Measurements from ENCODE around the gene PKD1L1.
A peak's percentile ranks its signal among the peaks of the same experiment; 100 is the strongest.
"Not testable (repeated sequence)": the region's sequence is repeated elsewhere in the genome, so short reads cannot be mapped to it uniquely, and the experiment has no call there.

PKD1L1 gene

DNA sequence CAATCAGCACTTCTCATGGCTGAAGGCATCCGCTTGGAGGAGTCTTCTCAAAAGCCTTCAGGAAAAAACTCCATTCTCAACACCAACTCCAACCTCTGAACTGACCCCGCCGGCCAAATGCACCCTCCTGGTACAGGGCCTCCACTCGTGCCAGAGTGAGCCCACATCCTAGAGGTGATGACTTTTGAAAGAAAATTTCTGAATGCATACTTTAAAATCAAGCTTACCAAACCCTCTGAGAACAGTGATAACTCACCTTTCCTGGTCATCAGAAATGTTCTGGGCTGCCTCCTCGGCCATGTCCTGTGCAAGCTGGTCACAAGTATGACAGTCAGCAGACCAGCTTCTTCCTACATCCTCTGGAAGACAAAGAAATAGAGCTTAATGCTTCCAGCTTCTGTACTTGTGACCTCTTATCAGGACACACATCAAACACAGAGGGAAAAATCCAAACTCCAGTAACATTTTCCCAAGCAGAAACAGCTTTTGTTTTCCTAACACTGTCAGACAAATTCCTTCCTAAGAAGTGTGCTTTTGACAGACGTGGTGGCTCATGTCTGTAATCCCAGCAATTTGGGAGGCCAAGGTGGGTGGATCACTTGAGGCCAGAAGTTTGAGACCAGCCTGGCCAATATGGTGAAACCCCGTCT lies at the start of gene PKD1L1:
TSS of gene PKD1L1 (minus strand) at position 326 of the 650 bp plus-strand sequence. CDS start at position 300, 26 bp downstream.
- no peaks in the 10 kb centered on the region for H3K36me3 ChIP-seq (ENCODE audit: insufficient read depth, low read length)
- H2AFZ ChIP-seq (ENCODE audit: low read length, unreplicated experiment): no peak within 1 kb of the TSS
- H3K27me3 ChIP-seq (ENCODE audit: insufficient read depth, low read length): no peaks in the 10 kb centered on the region
- no peak within 1 kb of the TSS for H3K27ac ChIP-seq (ENCODE audit: low read depth, low read length)
- no peak within 1 kb of the TSS for H3K4me3 ChIP-seq (ENCODE audit: low read depth, low read length)
- no peaks in the 10 kb centered on the region for H3K79me2 ChIP-seq (ENCODE audit: control insufficient read depth, insufficient read depth, low read length, unreplicated experiment)
- peaks cover 7% of the 10 kb centered on the region for H3K4me1 ChIP-seq (ENCODE audit: control insufficient read depth, insufficient read depth, low read length, unreplicated experiment)

- Histone ChIP-seq H3K4me3 (ENCODE audit: low read depth, low read length) (no peak overlapping the region), H3K27me3 (ENCODE audit: insufficient read depth, low read length) (no peaks in the 10 kb centered on the region), H3K27ac (ENCODE audit: low read depth, low read length) (peak overlapping the region; percentile 6; the same call in 1 of the 2 replicates), H3K36me3 (ENCODE audit: insufficient read depth, low read length) (no peaks in the 10 kb centered on the region), H3K79me2 (ENCODE audit: control insufficient read depth, insufficient read depth, low read length, unreplicated experiment) (no peaks in the 10 kb centered on the region), H3K4me1 (ENCODE audit: control insufficient read depth, insufficient read depth, low read length, unreplicated experiment) (peaks cover 7% of the 10 kb centered on the region), H2AFZ (ENCODE audit: low read length, unreplicated experiment) (peak overlapping the region; percentile 98)
Measured at GRCh38 chr7:47992446-47992845, 44.2 kb upstream of the PKD1L1 start.

- Histone ChIP-seq H3K27ac (ENCODE audit: low read depth, low read length) (peak overlapping the region; percentile 6; the same call in 1 of the 2 replicates), H3K27me3 (ENCODE audit: insufficient read depth, low read length) (no peaks in the 10 kb centered on the region), H2AFZ (ENCODE audit: low read length, unreplicated experiment) (peak overlapping the region; percentile 98), H3K4me3 (ENCODE audit: low read depth, low read length) (peak overlapping the region; percentile 72), H3K4me1 (ENCODE audit: control insufficient read depth, insufficient read depth, low read length, unreplicated experiment) (peaks cover 7% of the 10 kb centered on the region), H3K36me3 (ENCODE audit: insufficient read depth, low read length) (no peaks in the 10 kb centered on the region), H3K79me2 (ENCODE audit: control insufficient read depth, insufficient read depth, low read length, unreplicated experiment) (no peaks in the 10 kb centered on the region)
Measured at GRCh38 chr7:47991741-47992311, 43.6 kb upstream of the PKD1L1 start.

DNA sequence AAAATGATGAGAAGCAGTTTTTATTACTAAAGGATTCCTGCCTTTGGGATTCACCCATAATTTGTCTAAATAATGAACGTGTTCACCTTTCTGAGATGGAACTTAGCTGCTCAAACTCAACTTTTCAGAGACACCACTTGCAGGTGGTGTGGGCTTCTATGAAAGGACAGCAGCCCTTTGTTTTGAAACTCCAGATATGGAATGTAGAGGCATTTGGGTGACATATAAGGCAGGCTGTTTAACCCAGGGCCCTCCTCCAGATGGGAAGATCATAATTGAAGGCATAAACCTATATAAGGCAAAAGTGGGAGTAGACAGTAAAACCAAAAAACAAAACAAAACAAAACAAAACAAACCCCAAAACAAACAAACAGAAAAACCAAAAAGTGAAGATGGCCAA lies 43.0 kb upstream of the PKD1L1 start:
- H3K4me3 ChIP-seq (ENCODE audit: low read depth, low read length): peak overlapping the region; percentile 72; the same call in 1 of the 2 replicates
- peaks cover 7% of the 10 kb centered on the region for H3K4me1 ChIP-seq (ENCODE audit: control insufficient read depth, insufficient read depth, low read length, unreplicated experiment)
- H3K79me2 ChIP-seq (ENCODE audit: control insufficient read depth, insufficient read depth, low read length, unreplicated experiment): no peaks in the 10 kb centered on the region
- no peak overlapping the region for H3K27ac ChIP-seq (ENCODE audit: low read depth, low read length)
- H2AFZ ChIP-seq (ENCODE audit: low read length, unreplicated experiment): peak overlapping the region; percentile 98
- no peaks in the 10 kb centered on the region for H3K27me3 ChIP-seq (ENCODE audit: insufficient read depth, low read length)
- H3K36me3 ChIP-seq (ENCODE audit: insufficient read depth, low read length): no peaks in the 10 kb centered on the region

DNA sequence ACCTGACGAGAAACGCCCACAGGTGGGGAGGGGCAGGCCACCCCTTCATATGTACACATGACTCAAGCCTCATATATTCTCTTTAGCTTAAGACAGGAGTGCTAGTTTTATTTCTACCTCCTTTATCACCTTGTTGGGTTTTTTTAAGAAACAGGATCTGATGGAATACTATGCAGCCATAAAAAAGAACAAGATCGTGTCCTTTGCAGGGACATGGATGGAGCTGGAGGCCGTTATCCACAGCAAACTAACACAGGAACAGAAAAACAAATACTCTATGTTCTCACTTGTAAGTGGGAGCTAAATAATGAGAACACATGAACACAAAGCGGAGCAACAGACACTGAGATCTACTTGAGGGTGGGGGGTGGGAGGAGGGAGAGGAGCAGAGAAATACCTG lies 42.3 kb upstream of the PKD1L1 start:
- no peaks in the 10 kb centered on the region for H3K27me3 ChIP-seq (ENCODE audit: insufficient read depth, low read length)
- peaks cover 7% of the 10 kb centered on the region for H3K4me1 ChIP-seq (ENCODE audit: control insufficient read depth, insufficient read depth, low read length, unreplicated experiment)
- H2AFZ ChIP-seq (ENCODE audit: low read length, unreplicated experiment): no peak overlapping the region
- no peaks in the 10 kb centered on the region for H3K36me3 ChIP-seq (ENCODE audit: insufficient read depth, low read length)
- H3K4me3 ChIP-seq (ENCODE audit: low read depth, low read length): no peak overlapping the region
- H3K79me2 ChIP-seq (ENCODE audit: control insufficient read depth, insufficient read depth, low read length, unreplicated experiment): no peaks in the 10 kb centered on the region
- no peak overlapping the region for H3K27ac ChIP-seq (ENCODE audit: low read depth, low read length)

- not testable (repeated sequence) for H3K4me1 ChIP-seq (ENCODE audit: control insufficient read depth, insufficient read depth, low read length, unreplicated experiment); H3K79me2 ChIP-seq (ENCODE audit: control insufficient read depth, insufficient read depth, low read length, unreplicated experiment); H3K27ac ChIP-seq (ENCODE audit: low read depth, low read length); H3K4me3 ChIP-seq (ENCODE audit: low read depth, low read length); H3K36me3 ChIP-seq (ENCODE audit: insufficient read depth, low read length); H2AFZ ChIP-seq (ENCODE audit: low read length, unreplicated experiment); H3K27me3 ChIP-seq (ENCODE audit: insufficient read depth, low read length)
Measured at GRCh38 chr7:47989607-47990400, 41.5 kb upstream of the PKD1L1 start.

DNA sequence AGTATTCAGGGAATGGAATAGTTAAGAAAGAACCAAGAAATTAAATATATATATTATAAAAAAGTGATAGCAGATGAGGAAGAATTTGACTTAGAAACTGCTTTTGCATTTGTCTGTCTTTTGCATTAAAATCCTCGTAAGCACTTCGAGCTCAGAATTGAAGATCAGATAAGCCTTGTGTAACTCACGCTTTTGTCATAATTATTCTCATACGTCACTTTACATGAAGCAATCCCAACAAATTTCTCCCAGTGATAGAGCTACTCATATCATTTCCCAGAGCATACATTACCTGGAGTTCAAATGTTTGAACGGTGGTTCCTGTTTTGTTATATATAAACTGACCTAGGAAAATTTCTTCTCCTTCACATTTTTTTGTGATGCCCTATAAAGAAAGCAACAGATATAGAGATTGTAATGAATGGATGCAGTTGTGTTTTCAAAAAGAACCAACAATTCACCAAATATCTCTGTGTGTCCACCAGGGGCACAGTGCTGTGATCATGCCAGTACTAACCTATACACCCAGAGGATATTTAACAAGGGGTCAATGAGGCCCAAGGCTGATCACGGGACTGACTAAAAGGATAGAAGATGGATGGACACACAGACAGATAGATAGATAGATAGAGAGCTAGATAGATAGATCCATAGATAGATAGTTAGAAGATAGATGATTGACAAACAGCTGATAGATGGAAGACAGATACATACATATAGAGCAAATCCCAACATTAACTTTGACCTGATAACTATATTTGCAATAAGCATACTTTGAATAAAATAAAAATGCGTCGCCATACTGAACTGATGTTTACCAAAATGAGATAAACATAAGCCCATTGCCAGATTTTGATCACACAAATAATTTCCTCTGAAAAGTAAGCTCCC lies 40.5 kb upstream of the PKD1L1 start:
- Histone ChIP-seq H3K27ac (ENCODE audit: low read depth, low read length) (no peak overlapping the region), H2AFZ (ENCODE audit: low read length, unreplicated experiment) (no peak overlapping the region), H3K4me1 (ENCODE audit: control insufficient read depth, insufficient read depth, low read length, unreplicated experiment) (peaks cover 7% of the 10 kb centered on the region), H3K36me3 (ENCODE audit: insufficient read depth, low read length) (no peaks in the 10 kb centered on the region), H3K27me3 (ENCODE audit: insufficient read depth, low read length) (no peaks in the 10 kb centered on the region), H3K79me2 (ENCODE audit: control insufficient read depth, insufficient read depth, low read length, unreplicated experiment) (no peaks in the 10 kb centered on the region), H3K4me3 (ENCODE audit: low read depth, low read length) (no peak overlapping the region)

DNA sequence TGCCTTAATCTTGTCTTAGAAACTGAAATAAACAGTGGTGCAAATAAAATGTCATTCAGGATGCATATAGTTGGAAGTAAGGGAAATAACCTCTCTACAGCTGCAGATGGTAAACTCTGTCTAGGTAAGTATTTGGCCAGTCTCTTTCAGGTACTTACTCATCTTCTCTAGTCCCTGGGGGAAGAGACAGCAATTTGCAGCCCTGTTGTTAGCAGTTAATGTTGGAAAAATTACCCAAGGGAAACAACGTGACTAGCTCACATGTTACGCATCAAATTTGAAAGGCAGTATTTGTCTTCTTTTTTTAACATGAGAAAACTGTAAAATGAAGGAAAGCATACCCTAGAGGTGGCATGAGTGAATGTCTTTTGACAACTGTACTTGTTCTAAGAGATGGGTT lies 34.3 kb upstream of the PKD1L1 start:
- Histone ChIP-seq H3K79me2 (ENCODE audit: control insufficient read depth, insufficient read depth, low read length, unreplicated experiment) (peaks cover 13% of the 10 kb centered on the region), H3K27ac (ENCODE audit: low read depth, low read length) (no peak overlapping the region), H3K36me3 (ENCODE audit: insufficient read depth, low read length) (no peaks in the 10 kb centered on the region), H3K4me3 (ENCODE audit: low read depth, low read length) (no peak overlapping the region), H2AFZ (ENCODE audit: low read length, unreplicated experiment) (no peak overlapping the region), H3K27me3 (ENCODE audit: insufficient read depth, low read length) (no peaks in the 10 kb centered on the region), H3K4me1 (ENCODE audit: control insufficient read depth, insufficient read depth, low read length, unreplicated experiment) (peaks cover 15% of the 10 kb centered on the region)

DNA sequence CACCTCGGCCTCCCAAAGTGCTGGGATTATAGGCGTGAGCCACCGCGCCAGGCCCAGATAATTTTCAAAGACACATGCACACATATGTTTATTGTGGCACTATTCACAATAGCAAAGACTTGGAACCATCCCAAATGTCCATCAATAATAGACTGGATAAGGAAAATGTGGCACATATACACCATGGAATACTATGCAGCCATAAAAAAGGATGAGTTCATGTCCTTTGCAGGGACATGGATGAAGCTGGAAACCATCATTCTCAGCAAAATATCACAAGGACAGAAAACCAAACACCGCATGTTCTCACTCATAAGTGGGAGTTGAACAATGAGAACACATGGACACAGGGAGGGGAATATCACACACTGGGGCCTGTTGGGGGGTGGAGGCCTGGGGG lies 32.4 kb upstream of the PKD1L1 start:
- peaks cover 21% of the 10 kb centered on the region for H3K79me2 ChIP-seq (ENCODE audit: control insufficient read depth, insufficient read depth, low read length, unreplicated experiment)
- H3K27me3 ChIP-seq (ENCODE audit: insufficient read depth, low read length); H3K27ac ChIP-seq (ENCODE audit: low read depth, low read length); H3K4me3 ChIP-seq (ENCODE audit: low read depth, low read length); H2AFZ ChIP-seq (ENCODE audit: low read length, unreplicated experiment): not testable (repeated sequence)
- peaks cover 14% of the 10 kb centered on the region for H3K36me3 ChIP-seq (ENCODE audit: insufficient read depth, low read length)
- H3K4me1 ChIP-seq (ENCODE audit: control insufficient read depth, insufficient read depth, low read length, unreplicated experiment): peaks cover 16% of the 10 kb centered on the region

DNA sequence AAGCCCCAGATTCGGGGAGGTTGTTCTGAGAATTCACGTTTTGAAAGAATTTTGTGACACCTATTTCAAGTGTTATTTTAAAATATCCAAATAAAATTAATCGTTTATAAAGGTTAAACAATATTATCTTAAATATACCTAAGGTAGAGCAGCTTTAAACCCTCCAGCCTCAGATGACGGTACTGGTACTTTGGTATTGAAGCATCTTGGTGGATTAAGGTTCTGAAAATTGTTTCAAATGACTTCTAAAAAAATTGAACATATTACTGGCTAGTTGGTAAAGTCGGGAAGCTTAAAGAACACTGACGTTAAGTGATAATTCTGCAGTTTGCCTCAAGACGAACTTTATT lies 31.5 kb upstream of the PKD1L1 start:
- peak overlapping the region; percentile 90; the same call in 1 of the 2 replicates for H3K27ac ChIP-seq (ENCODE audit: low read depth, low read length)
- peaks cover 16% of the 10 kb centered on the region for H3K4me1 ChIP-seq (ENCODE audit: control insufficient read depth, insufficient read depth, low read length, unreplicated experiment)
- H3K79me2 ChIP-seq (ENCODE audit: control insufficient read depth, insufficient read depth, low read length, unreplicated experiment): peaks cover 21% of the 10 kb centered on the region
- H3K27me3 ChIP-seq (ENCODE audit: insufficient read depth, low read length): no peaks in the 10 kb centered on the region
- H2AFZ ChIP-seq (ENCODE audit: low read length, unreplicated experiment): peak overlapping the region; percentile 59
- peaks cover 14% of the 10 kb centered on the region for H3K36me3 ChIP-seq (ENCODE audit: insufficient read depth, low read length)
- H3K4me3 ChIP-seq (ENCODE audit: low read depth, low read length): peak overlapping the region; percentile 99

All from ACC112 (cell line).